Gastrocnemius medialis (tissue), 4 donors: Measurements from ENCODE around the gene TBXA2R. TPM values are rescaled to one million over a fixed set of nuclear protein-coding genes. Genes with fewer than 3 reads are reported as not detected.

Experiments
- ATAC-seq, 2 donors: fragments of 150-250 bp; one replicate each; pipeline ENCODE4 v1.9.1; 2016
- DNase-seq, 2 donors: peaks; one replicate each; pipeline ENCODE4 v3.0.0-alpha.2; 2019
- H3K27ac ChIP-seq, 4 donors: fragments of 200-600 bp; sonication (generic); 1 replicate in 1 of 4; 2 replicates in 3 of 4; pipeline ENCODE4 v1.5.1; 2016 to 2018; ENCODE audit warnings: mild to moderate bottlenecking in 2 of 4, moderate library complexity in 1 of 4
- H3K27me3 ChIP-seq, 3 donors: fragments of 200-600 bp; sonication (generic) in 2 of 3; 1 replicate in 1 of 3; 2 replicates in 2 of 3; pipeline versions ENCODE4 v1.5.1 to v1.6.0; 2016 to 2019; ENCODE audit warnings: mild to moderate bottlenecking in 1 of 3, moderate library complexity in 1 of 3
- H3K36me3 ChIP-seq, 2 donors: fragments of 200-600 bp; sonication (generic) in 1 of 2; one replicate each; pipeline ENCODE4 v1.5.1; 2017 to 2018
- H3K4me1 ChIP-seq, 2 donors: fragments of 200-600 bp; sonication (generic) in 1 of 2; one replicate each; pipeline ENCODE4 v1.5.1; 2016 to 2017; ENCODE audit warnings: mild to moderate bottlenecking in 2 of 2
- H3K4me3 ChIP-seq, 4 donors: fragments of 200-600 bp; sonication (generic) in 3 of 4; 1 replicate in 1 of 4; 2 replicates in 3 of 4; pipeline ENCODE4 v1.5.1; 2016 to 2019; ENCODE audit warnings: mild to moderate bottlenecking in 2 of 4
- H3K9me3 ChIP-seq, 3 donors: fragments of 200-600 bp; sonication (generic) in 2 of 3; 1 replicate in 1 of 3; 2 replicates in 2 of 3; pipeline ENCODE4 v1.5.1; 2016 to 2019
- POLR2A ChIP-seq, 2 donors: fragments of 450-650 bp; IDR thresholded peaks; one replicate each; pipeline ENCODE4 v1.6.1; 2017; ENCODE audit warnings: antibody characterized with exemption in 2 of 2, mild to moderate bottlenecking in 2 of 2, moderate library complexity in 2 of 2
- in situ Hi-C, 4 donors: fragments of 200-750 bp; cut with MboI; loops; one replicate each; pipeline versions ENCODE4 v1.15.0 to v1.8.0; 2017; ENCODE audit warnings: low sequenced_read_pairs in 4 of 4
- intact Hi-C: fragments of 100-400 bp; cut with DNase I; formaldehyde crosslinking; loops from one replicate; pipeline ENCODE4 v1.15.1; 2023; ENCODE audit warnings: low total_unique reads
- total RNA-seq, 4 donors: library from RNA; depleted of rRNA; stranded (reverse); fragments of >200 nt; gene quantifications; one replicate each; pipeline versions ENCODE4 v1.1.0 to v1.2.3, GENCODE V29; 2016
- TF ChIP-seq, protein P1 (sequence below), 5 experiments: fragments of 450-650 bp in 3 of 5; fragments of 200-600 bp in 2 of 5; sonication (generic) in 2 of 5; IDR thresholded peaks in 4 of 5; conservative IDR thresholded peaks in 1 of 5; 1 replicate in 4 of 5; 2 replicates in 1 of 5; pipeline ENCODE4 v1.5.1; 2016 to 2019; ENCODE audit warnings: antibody characterized with exemption in 5 of 5, mild to moderate bottlenecking in 3 of 5, moderate library complexity in 3 of 5

The TBXA2R gene
- total RNA-seq, 4 donors from 2014 or later = 0.36 to 1.2 (median 0.51) TPM; not detected in 1

- no peaks in the 10 kb centered on the region for H3K9me3 ChIP-seq
- H3K27me3 ChIP-seq = peaks cover 20 to 24% (median 21%) of the 10 kb centered on the region in 3 donors
- no peak for ATAC-seq
- peaks cover 0 to 2% of the 10 kb centered on the region in 2 donors for H3K36me3 ChIP-seq
- in situ Hi-C loops = no loop called here
- TF ChIP-seq, protein P1, sequence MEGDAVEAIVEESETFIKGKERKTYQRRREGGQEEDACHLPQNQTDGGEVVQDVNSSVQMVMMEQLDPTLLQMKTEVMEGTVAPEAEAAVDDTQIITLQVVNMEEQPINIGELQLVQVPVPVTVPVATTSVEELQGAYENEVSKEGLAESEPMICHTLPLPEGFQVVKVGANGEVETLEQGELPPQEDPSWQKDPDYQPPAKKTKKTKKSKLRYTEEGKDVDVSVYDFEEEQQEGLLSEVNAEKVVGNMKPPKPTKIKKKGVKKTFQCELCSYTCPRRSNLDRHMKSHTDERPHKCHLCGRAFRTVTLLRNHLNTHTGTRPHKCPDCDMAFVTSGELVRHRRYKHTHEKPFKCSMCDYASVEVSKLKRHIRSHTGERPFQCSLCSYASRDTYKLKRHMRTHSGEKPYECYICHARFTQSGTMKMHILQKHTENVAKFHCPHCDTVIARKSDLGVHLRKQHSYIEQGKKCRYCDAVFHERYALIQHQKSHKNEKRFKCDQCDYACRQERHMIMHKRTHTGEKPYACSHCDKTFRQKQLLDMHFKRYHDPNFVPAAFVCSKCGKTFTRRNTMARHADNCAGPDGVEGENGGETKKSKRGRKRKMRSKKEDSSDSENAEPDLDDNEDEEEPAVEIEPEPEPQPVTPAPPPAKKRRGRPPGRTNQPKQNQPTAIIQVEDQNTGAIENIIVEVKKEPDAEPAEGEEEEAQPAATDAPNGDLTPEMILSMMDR (IDR thresholded peaks at IDR 0.05 in 4 of 5, conservative IDR thresholded peaks at IDR 0.05 in 1 of 5) = no peak
- TF ChIP-seq POLR2A (IDR thresholded peaks at IDR 0.05) = no peak
- DNase-seq = no peak
- intact Hi-C loops = no loop called here
- peaks cover 8 to 23% of the 10 kb centered on the region in 2 donors for H3K4me1 ChIP-seq
- no peak overlapping the region for H3K27ac ChIP-seq
- H3K4me3 ChIP-seq = peak overlapping the region in 2 of 4 donors; percentile 58
Measured at GRCh38 chr19:3605361-3605760, 1.3 kb downstream of the TBXA2R start.

GRCh38 chr19:3604987-3605343 lies 1.7 kb downstream of the TBXA2R start:
- no peak for DNase-seq
- Histone ChIP-seq H3K27ac (peak overlapping the region in 2 of 4 donors; percentile 5 to 16), H3K4me1 (peaks cover 8 to 23% of the 10 kb centered on the region in 2 donors), H3K4me3 (peak overlapping the region in 1 of 4 donors; percentile 11), H3K9me3 (no peaks in the 10 kb centered on the region), H3K36me3 (no peaks in the 10 kb centered on the region), H3K27me3 (peaks cover 20 to 24% (median 21%) of the 10 kb centered on the region in 3 donors)
- TF ChIP-seq, protein P1 (IDR thresholded peaks at IDR 0.05 in 4 of 5, conservative IDR thresholded peaks at IDR 0.05 in 1 of 5) = no peak
- ATAC-seq = no peak
- intact Hi-C loops = no loop called here
- in situ Hi-C loops = no loop called here

DNA sequence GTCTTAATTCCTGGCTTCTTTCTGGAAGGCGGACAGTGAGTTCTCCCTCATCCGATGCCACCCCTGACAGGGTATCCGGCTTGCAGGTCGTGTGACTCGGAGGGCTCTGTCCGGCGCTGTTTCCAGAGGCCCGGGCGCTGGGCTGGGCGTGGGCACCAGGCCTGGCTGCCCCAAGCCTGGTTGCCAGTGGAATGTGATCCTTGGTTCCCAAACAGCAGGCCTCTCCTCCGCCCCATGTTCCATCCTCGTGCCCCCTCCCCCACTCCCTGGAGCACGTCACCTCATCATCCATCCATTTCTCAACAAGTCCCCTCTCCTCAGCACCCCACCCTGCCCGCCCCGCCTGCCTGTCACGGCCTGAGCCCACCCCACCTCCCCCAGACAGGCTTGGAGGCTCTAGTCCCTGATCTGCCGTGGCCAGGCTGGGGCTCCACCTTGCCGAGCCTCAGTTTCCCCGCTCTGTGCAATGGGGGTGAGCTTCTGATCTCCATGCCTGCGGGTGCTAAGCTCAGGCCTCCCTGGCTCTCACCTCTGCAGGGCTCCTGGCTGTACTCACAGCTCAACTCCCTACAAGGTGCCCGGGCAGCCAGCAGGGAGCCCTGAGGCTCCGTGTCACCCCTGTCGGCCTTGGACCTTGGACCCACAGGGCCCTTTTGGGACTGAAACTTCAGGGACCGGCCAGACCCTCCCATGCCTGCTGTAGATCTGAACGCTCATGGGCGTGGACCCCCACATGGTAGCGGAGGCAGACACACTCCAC lies 2.3 kb downstream of the TBXA2R start:
- H3K9me3 ChIP-seq = no peaks in the 10 kb centered on the region
- H3K4me3 ChIP-seq = peak overlapping the region in 1 of 4 donors; percentile 11
- in situ Hi-C loops (no loop called here), intact Hi-C loops (no loop called here)
- no peak for ATAC-seq
- no peaks in the 10 kb centered on the region for H3K36me3 ChIP-seq
- peak overlapping the region in 2 of 4 donors; percentile 5 to 16 for H3K27ac ChIP-seq
- no peak for TF ChIP-seq POLR2A (IDR thresholded peaks at IDR 0.05)
- TF ChIP-seq, protein P1 (IDR thresholded peaks at IDR 0.05 in 4 of 5, conservative IDR thresholded peaks at IDR 0.05 in 1 of 5) = no peak
- H3K27me3 ChIP-seq = peaks cover 20 to 24% (median 21%) of the 10 kb centered on the region in 3 donors
- H3K4me1 ChIP-seq = peaks cover 8 to 23% of the 10 kb centered on the region in 2 donors
- no peak for DNase-seq

DNA sequence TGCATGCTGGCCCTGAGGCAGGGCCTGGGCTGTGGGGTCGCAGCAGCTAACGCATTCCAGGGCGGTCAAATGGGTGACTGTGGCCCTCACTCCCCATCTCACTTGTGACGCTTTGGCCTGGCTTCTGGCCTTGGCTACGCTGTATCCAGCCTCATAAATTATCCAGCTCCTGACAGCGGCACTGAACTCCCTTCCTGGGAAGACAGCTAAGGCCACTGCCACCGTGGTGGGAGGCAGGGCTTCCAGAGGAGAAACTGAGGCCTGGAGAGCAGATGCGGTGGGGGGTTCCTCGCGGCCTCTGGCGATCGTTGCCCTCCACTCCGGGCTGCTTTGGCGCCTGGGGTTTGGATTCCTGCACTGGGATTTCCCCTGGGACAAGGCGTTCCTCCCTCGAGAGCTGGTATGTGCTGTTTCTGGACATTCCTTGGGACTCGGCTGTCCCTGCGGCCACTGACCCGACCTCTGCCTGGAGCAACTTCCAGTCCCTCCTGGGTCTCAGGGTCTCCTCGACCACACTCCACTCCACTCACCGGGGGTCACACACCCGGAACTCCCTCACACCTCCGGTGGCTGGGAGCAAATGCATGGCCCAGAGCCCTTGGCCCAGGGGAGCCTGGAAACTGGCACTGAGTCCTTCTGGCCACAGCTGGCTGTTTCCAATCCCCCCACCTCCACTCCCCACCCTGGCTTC lies 3.4 kb downstream of the TBXA2R start:
- Histone ChIP-seq H3K4me3 (no peak overlapping the region), H3K9me3 (no peaks in the 10 kb centered on the region), H3K36me3 (no peaks in the 10 kb centered on the region), H3K27ac (peak overlapping the region in 1 of 4 donors; percentile 41), H3K27me3 (peaks cover 20 to 24% (median 21%) of the 10 kb centered on the region in 3 donors), H3K4me1 (peaks cover 2 to 14% of the 10 kb centered on the region in 2 donors)
- ATAC-seq (no peak), DNase-seq (no peak)
- intact Hi-C loops (no loop called here), in situ Hi-C loops (no loop called here)
- no peak for TF ChIP-seq POLR2A (IDR thresholded peaks at IDR 0.05)
- TF ChIP-seq, protein P1 (IDR thresholded peaks at IDR 0.05 in 4 of 5, conservative IDR thresholded peaks at IDR 0.05 in 1 of 5) = no peak
